NT2/D1 (cell line): ENCODE data around the gene BCAS3.
"Not testable (repeated sequence)": the region's sequence is repeated elsewhere in the genome, so short reads cannot be mapped to it uniquely, and the experiment has no call there.

ENCODE experiments used
- DNase-seq: peaks from one replicate; pipeline ENCODE4 v3.0.0-alpha.2; 2011; ENCODE audit warnings: low read depth, low spot score
- H3K27me3 ChIP-seq: 2 replicates; pipeline ENCODE4 v1.6.0; 2011; ENCODE audit warnings: mild to moderate bottlenecking; ENCODE audit not compliant: insufficient read length, insufficient read depth
- H3K36me3 ChIP-seq: 2 replicates; pipeline ENCODE4 v1.6.1; 2011; ENCODE audit warnings: mild to moderate bottlenecking, low read length, mixed read lengths; ENCODE audit not compliant: insufficient read depth, insufficient read length
- H3K4me1 ChIP-seq: 2 replicates; pipeline ENCODE4 v1.5.1; 2011; ENCODE audit not compliant: insufficient read depth, insufficient read length
- H3K4me3 ChIP-seq: 2 replicates; pipeline ENCODE4 v1.5.1; 2011; ENCODE audit warnings: low read depth; ENCODE audit not compliant: insufficient read length
- H3K9ac ChIP-seq: 2 replicates; pipeline ENCODE4 v1.6.0; 2011; ENCODE audit warnings: low read depth; ENCODE audit not compliant: insufficient read length
- H3K9me3 ChIP-seq: 2 replicates; pipeline ENCODE4 v1.5.1; 2011; ENCODE audit warnings: mild to moderate bottlenecking, low read length; ENCODE audit not compliant: insufficient read depth
- SUZ12 ChIP-seq: IDR thresholded peaks from 2 replicates; pipeline ENCODE4 v1.6.1; 2011; ENCODE audit not compliant: insufficient read length, insufficient read depth; ENCODE audit errors: extremely low read depth
- YY1 ChIP-seq: IDR thresholded peaks from 2 replicates; pipeline ENCODE4 v1.6.1; 2011; ENCODE audit not compliant: insufficient read length, insufficient read depth
- ZNF274 ChIP-seq: IDR thresholded peaks from 2 replicates; pipeline ENCODE4 v1.6.1; 2011; ENCODE audit warnings: mild to moderate bottlenecking, low read depth, low read length

Gene BCAS3

GRCh38 chr17:61431594-61432311 is 754.1 kb downstream of the BCAS3 start:
- TF ChIP-seq YY1 (no peak), SUZ12 (no peak), ZNF274 (no peak)
- no peaks in the 10 kb centered on the region for H3K36me3 ChIP-seq
- DNase-seq = no peak
- H3K4me3 ChIP-seq = no peak overlapping the region
- H3K9ac ChIP-seq = no peak overlapping the region
- no peaks in the 10 kb centered on the region for H3K27me3 ChIP-seq
- no peaks in the 10 kb centered on the region for H3K9me3 ChIP-seq
- no peaks in the 10 kb centered on the region for H3K4me1 ChIP-seq

- Histone ChIP-seq H3K4me3 (no peak overlapping the region), H3K27me3 (no peaks in the 10 kb centered on the region), H3K9ac (no peak overlapping the region), H3K9me3 (peaks cover 8% of the 10 kb centered on the region; the same call in 1 of the 2 replicates), H3K4me1 (no peaks in the 10 kb centered on the region), H3K36me3 (no peaks in the 10 kb centered on the region)
- no peak for DNase-seq
- no peak for TF ChIP-seq SUZ12
- no peak for TF ChIP-seq ZNF274
- TF ChIP-seq YY1 = no peak
These were observed 758.6 kb downstream of the BCAS3 start for GRCh38 chr17:61436273-61436672.

GRCh38 chr17:61436995-61437704 is 759.5 kb downstream of the BCAS3 start:
- Histone ChIP-seq H3K9me3 (peaks cover 8% of the 10 kb centered on the region; the same call in 1 of the 2 replicates), H3K4me3 (no peak overlapping the region), H3K9ac (no peak overlapping the region), H3K27me3 (no peaks in the 10 kb centered on the region), H3K36me3 (no peaks in the 10 kb centered on the region), H3K4me1 (no peaks in the 10 kb centered on the region)
- TF ChIP-seq ZNF274 (no peak), SUZ12 (no peak), YY1 (no peak)
- no peak for DNase-seq

- Histone ChIP-seq H3K9ac (no peak overlapping the region), H3K9me3 (peaks cover 8% of the 10 kb centered on the region; the same call in 1 of the 2 replicates), H3K36me3 (no peaks in the 10 kb centered on the region), H3K4me1 (peaks cover 10% of the 10 kb centered on the region), H3K27me3 (no peaks in the 10 kb centered on the region), H3K4me3 (no peak overlapping the region)
- DNase-seq = no peak
- TF ChIP-seq YY1 (no peak), SUZ12 (no peak), ZNF274 (no peak)
These were observed 763.0 kb downstream of the BCAS3 start for GRCh38 chr17:61440697-61441096.

GRCh38 chr17:61441507-61441906 is 763.9 kb downstream of the BCAS3 start:
- H3K36me3 ChIP-seq, H3K9me3 ChIP-seq, DNase-seq, H3K9ac ChIP-seq, H3K4me3 ChIP-seq, H3K27me3 ChIP-seq: not testable (repeated sequence)
- peaks cover 10% of the 10 kb centered on the region for H3K4me1 ChIP-seq

- Histone ChIP-seq H3K9me3 (peaks cover 8% of the 10 kb centered on the region; the same call in 1 of the 2 replicates), H3K9ac (no peak overlapping the region), H3K36me3 (no peaks in the 10 kb centered on the region), H3K4me3 (no peak overlapping the region), H3K27me3 (no peaks in the 10 kb centered on the region), H3K4me1 (peaks cover 11% of the 10 kb centered on the region)
- TF ChIP-seq YY1 (no peak), ZNF274 (no peak), SUZ12 (no peak)
- no peak for DNase-seq
These were observed 764.6 kb downstream of the BCAS3 start for GRCh38 chr17:61442136-61442775.
